HG03520 (cell line): ENCODE results near the gene FHIP1A.

ENCODE experiments used
- ATAC-seq: cut with Tn5 transposase; IDR thresholded peaks from one replicate; pipeline ENCODE4 v1.9.1; 2021; ENCODE audit warnings: mild to moderate bottlenecking, moderate library complexity; ENCODE audit not compliant: unreplicated experiment

The FHIP1A gene

GRCh38 chr4:151417766-151418376, 8.9 kb downstream of the FHIP1A start:
- ATAC-seq: no peak

- ATAC-seq: no peak
These were observed 9.4 kb downstream of the FHIP1A start for GRCh38 chr4:151418385-151418784.

DNA sequence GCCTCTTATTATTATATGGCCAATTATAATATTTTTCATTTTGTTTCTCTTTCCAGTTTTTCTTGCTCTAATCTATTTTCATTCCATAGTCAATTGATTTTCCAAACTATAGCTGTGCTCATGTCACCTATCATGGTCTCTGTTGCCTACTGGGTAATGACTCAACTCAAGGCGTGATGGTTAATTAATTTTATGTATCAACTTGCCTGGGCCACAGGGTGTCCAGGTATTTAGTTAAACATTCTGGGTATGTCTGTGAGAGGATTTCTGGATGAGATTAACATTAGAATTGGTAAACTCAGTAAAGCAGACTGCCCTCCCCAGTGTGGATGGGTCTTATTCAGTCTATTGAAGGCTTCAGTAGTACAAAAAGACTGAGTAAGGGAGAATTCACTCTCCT, 9.9 kb downstream of the FHIP1A start:
- no peak for ATAC-seq

DNA sequence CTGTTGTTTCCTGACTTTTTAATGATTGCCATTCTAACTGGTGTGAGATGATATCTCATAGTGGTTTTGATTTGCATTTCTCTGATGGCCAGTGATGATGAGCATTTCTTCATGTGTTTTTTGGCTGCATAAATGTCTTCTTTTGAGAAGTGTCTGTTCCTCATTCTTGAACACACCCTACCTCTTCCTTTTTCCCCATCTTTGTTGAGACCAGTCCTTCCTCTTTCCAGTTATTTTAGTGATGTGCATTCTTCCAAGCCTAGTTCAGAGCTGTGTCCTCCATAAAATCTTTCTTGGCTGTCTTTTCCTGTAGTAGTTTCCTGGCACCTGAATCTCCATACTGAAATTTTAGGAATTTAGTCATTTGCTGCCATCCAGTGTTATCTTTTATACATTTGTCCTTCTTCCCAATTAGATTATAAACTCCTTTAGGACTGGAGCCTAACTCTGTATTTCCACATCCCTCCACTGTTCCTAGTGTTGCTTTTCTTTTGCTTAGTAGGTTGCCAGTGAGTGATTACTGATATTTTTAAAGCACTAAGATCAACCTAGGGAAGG, 11.4 kb downstream of the FHIP1A start:
- ATAC-seq: no peak

DNA sequence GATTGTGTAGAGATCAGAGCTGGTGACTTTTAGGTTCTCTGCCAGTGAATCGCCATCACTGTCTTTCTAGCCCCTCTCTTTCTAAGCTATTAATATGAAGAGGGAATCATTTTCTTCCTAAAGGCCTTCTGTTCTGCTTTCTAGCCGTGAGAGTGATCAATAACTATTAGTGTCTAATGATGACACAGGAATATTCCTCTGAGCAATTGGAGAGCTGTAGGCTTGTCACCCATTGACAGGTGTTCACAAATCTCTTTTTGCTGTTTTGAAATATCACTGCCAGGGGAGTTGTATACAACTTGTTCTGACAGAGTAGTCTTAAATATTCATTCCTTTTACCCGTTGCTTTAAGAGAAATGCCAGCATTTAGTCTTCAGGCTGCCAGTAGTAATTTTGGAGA, 13.9 kb downstream of the FHIP1A start:
- no peak for ATAC-seq

- ATAC-seq: no peak
These were observed 17.5 kb downstream of the FHIP1A start for GRCh38 chr4:151426513-151426912.

GRCh38 chr4:151427266-151427665, 18.3 kb downstream of the FHIP1A start:
- ATAC-seq: no peak

GRCh38 chr4:151428346-151428745, 19.4 kb downstream of the FHIP1A start:
- ATAC-seq: no peak

DNA sequence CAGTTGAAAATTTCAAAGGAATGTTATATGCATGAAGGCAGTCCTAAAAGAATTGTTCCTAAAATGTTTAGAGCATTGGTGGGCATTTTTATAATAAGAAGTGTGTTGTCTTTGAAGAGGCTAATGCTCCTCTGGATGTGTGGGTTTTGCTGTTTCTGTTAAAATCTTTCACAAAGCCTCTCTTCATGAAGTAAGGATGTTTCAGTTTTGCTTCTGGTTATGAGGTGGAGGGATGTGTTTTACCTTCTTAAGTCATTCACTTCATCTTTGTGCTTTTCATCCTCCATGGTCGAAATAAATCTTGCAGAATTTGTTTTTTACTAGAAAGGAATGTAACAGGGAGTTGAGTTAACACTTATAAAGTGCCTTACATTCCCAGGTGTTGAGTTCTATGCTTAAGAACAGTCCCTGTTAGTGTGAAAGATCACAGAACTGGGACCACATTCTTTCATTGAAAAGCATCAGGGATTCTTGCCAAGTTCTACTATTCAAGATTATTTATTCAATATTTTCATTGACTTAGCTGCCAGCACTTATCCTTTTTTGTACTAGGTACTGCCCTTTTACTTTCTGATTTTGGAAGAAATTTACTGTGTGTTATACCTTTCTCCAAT, 21.1 kb downstream of the FHIP1A start:
- peak; percentile 86 for ATAC-seq

GRCh38 chr4:151430740-151431457, 21.9 kb downstream of the FHIP1A start:
- no peak for ATAC-seq

GRCh38 chr4:151431728-151432127, 22.8 kb downstream of the FHIP1A start:
- ATAC-seq: no peak

DNA sequence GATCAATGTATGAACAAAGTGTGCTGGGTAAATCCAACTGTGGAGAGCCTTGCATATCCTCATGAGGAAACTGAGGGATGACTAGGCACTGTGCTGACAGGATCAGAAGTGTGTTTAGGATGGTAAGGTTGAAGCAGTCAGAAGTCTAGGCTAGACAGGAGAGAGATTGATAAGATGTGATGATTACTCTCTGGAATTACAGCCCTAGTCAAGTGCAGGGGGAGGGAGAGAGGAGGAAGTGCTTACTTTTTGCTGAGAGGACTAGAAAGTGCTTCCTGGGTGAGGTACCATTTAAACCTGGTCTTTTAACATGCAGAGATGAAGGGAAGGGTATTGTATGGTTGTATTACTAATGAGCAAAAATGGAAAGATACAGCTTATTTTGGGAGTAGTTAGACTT, 23.7 kb downstream of the FHIP1A start:
- ATAC-seq: no peak

GRCh38 chr4:151434183-151434860, 25.3 kb downstream of the FHIP1A start:
- ATAC-seq: no peak

- no peak for ATAC-seq
These were observed 27.1 kb downstream of the FHIP1A start for GRCh38 chr4:151436093-151436518.

DNA sequence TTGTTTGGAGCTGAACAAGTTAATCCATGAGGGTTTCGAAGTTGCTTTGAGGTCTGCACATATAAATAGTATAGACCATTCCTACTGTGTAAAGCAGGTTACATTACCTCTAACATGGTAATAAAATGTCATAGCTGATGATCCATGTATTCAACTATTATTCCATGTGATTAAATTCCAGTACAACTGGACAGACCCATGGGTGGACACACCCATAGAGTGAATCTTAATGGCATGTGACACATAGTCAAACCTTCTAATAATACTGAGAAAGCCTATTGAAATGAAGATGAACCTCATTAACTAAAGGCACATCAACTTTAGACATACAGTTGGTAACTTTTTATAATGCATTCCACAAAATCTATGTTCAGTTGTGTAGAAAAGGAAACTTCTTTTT, 28.5 kb downstream of the FHIP1A start:
- ATAC-seq: no peak

GRCh38 chr4:151438154-151438553, 29.2 kb downstream of the FHIP1A start:
- ATAC-seq: no peak

DNA sequence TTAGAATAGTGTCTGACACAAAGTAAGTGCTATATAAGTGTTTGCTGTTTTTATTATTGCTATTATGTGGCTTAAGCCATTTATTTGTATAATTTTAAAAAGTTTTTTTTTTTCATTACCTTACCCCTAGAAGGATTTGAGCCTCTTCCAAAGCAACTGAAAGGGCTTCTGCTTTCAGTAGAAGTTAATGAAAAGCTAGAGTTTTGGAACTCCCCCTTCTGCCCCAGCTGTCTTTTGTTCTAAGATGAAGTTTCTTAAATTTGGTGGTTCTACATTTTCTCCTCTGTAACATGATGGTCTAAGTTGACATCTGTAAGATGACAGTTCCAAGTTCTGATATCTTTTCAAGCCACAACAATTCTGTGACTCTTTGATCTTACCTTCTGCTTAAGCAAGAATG, 30.3 kb downstream of the FHIP1A start:
- ATAC-seq: no peak

- no peak for ATAC-seq
These were observed 33.0 kb downstream of the FHIP1A start for GRCh38 chr4:151442002-151442401.

DNA sequence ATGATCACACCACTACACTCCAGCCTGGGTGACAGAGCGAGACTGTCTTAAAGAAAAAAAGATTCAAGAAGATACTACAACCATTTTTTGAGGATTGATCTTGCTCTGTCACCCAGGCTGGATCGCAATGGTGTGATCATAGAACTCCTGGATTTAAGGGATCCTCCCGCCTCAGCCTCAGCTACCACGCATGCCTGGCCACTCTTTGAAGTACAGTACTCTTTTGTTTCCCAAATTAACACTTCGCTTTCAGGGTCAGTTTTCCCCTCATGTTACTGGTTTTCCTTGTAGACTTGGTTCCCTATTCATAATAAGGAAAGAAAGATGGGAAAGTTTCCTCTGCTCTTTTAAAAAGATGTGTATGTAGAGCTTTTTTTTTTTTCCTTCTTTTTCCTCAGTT, 34.3 kb downstream of the FHIP1A start:
- no peak for ATAC-seq

DNA sequence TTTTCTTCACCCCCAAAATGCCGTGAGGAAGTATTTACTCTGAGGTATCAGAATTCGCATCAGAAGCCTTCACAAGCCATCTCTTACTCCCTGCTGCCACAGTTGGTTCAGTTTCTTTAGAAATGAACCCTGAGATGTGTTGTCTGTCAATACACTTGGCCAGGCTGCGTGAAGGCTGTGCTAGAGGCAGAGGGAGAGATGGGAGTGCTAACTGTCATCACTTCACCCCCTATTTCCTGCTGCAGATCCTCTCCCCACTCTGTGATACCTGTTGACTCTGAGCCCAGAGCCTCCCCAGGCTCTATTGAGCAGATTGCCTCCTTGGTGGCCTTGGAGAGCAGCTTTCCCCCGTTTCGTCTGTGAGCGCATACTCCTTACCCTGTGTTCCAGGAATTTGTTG, 34.8 kb downstream of the FHIP1A start:
- ATAC-seq: no peak

DNA sequence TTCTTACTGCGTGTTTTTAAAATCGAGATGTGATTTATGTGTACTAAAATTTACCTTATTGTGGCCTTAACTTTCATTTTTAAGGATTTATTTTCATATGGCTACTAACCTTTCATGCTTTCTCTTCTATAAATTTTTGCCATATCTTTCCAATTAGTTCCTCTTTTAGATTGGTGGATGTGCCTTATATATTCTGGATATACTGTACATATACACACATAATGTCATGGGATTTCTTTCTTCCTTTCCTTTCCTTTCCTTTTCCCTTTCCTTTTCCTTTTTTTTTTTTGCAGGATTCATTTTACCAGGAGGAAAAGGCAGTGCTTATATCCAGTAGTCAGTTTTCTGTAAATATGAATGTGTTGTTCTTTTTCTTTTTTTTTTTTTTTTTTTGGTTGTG, 37.2 kb downstream of the FHIP1A start:
- ATAC-seq: no peak
